Prostate gland (tissue), 2 donors: ENCODE results near the gene ABHD16B.

Source experiments
- CTCF ChIP-seq, 4 experiments: fragments of 200-600 bp in 2 of 4; fragments of 450-650 bp in 2 of 4; sonication (generic) in 2 of 4; IDR thresholded peaks; 1 replicate in 3 of 4; 2 replicates in 1 of 4; pipeline ENCODE4 v1.5.1; 2016 to 2019; ENCODE audit warnings: antibody characterized with exemption in 4 of 4, mild to moderate bottlenecking in 2 of 4, moderate library complexity in 2 of 4
- POLR2AphosphoS5 ChIP-seq: sonication (generic); formaldehyde crosslinking; IDR thresholded peaks from one replicate; pipeline ENCODE4 v1.6.1; 2017; ENCODE audit warnings: antibody characterized with exemption

- TF ChIP-seq POLR2AphosphoS5 (no peak), CTCF (IDR thresholded peaks at IDR 0.05) (no peak)
Observed at GRCh38 chr20:63843222-63843621, 18.1 kb upstream of the ABHD16B start.
